Muscle of leg (tissue), 11 donors: ENCODE results near the gene KCTD2. TPM values are rescaled to one million over a fixed set of nuclear protein-coding genes. Genes with fewer than 3 reads are reported as not detected.
"Not testable (repeated sequence)": the region's sequence is repeated elsewhere in the genome, so short reads cannot be mapped to it uniquely, and the experiment has no call there.

ENCODE experiments used
- DNase-seq: peaks from one replicate; pipeline ENCODE4 v3.0.0; 2013
- H3K27ac ChIP-seq: one replicate; pipeline ENCODE4 v1.5.1; 2013; ENCODE audit warnings: mild to moderate bottlenecking, low read length, control low read depth
- H3K27me3 ChIP-seq: one replicate; pipeline ENCODE4 v1.6.1; 2013; ENCODE audit warnings: low read length; ENCODE audit not compliant: control insufficient read depth, insufficient read depth
- H3K36me3 ChIP-seq: one replicate; pipeline ENCODE4 v1.6.1; 2013; ENCODE audit warnings: low read length; ENCODE audit not compliant: control insufficient read depth, insufficient read depth
- H3K4me1 ChIP-seq: one replicate; pipeline ENCODE4 v1.6.1; 2013; ENCODE audit warnings: low read length; ENCODE audit not compliant: control insufficient read depth, insufficient read depth
- H3K4me3 ChIP-seq: one replicate; pipeline ENCODE4 v1.5.1; 2013; ENCODE audit warnings: low read length, control low read depth
- H3K9me3 ChIP-seq: replicated peaks from 2 replicates; pipeline ENCODE4 v1.6.1; 2013; ENCODE audit warnings: low read depth, low read length; ENCODE audit not compliant: control insufficient read depth
- WGBS: methylation state at CpG from one replicate; pipeline ENCODE4 v1.1.5; 2013; ENCODE audit warnings: missing lambda C conversion rate; ENCODE audit not compliant: insufficient coverage; 5-methylcytosine and 5-hydroxymethylcytosine counted together
- polyA plus RNA-seq, 8 donors: library from polyadenylated mRNA; unstranded; fragments of 120-200 nt; gene quantifications; one replicate each; pipeline versions ENCODE4 v1.2.1 to v1.2.3, GENCODE V29; 2013; ENCODE audit warnings: inconsistent platforms in 1 of 8, low replicate concordance in 1 of 8; ENCODE audit not compliant: insufficient read length in 8 of 8, insufficient read depth in 1 of 8
- total RNA-seq: library from RNA; stranded (reverse); fragments of 120-200 nt; gene quantifications from one replicate; pipeline ENCODE4 v1.2.4, GENCODE V29; 2013

The KCTD2 gene
- total and polyA plus RNA-seq, 9 donors: 16.8 to 24.7 (median 22.2) TPM

- H3K4me1 ChIP-seq, H3K9me3 ChIP-seq, H3K27me3 ChIP-seq, H3K4me3 ChIP-seq, DNase-seq, H3K27ac ChIP-seq: not testable (repeated sequence)
- 88% methylated on average over 1 of the region's 6 CpGs for WGBS
- H3K36me3 ChIP-seq: peaks cover 34% of the 10 kb centered on the region
Observed at GRCh38 chr17:75006084-75006483, 40.9 kb upstream of the KCTD2 start.

DNA sequence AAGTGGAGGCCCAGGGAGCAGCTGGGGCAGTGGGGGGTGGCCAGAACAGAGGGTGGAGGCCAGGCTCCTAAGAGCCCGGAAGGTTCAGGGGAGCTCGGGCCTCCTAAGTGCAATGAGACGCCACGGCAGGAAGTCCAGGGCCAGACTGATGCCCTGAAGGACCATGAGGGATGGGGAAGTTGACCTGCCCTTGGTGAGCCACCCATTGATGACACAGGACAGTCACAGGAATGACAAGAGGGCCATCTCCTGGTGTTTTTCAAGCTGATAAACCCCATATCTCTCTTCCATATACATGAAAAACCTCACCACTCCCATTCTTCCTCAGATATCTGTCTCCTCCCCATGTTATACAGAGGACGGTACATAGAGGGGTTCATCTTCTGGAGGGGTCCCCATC is 40.4 kb upstream of the KCTD2 start:
- Histone ChIP-seq H3K4me1 (peaks cover 13% of the 10 kb centered on the region), H3K36me3 (peaks cover 29% of the 10 kb centered on the region), H3K27ac (no peak overlapping the region), H3K27me3 (no peaks in the 10 kb centered on the region), H3K9me3 (no peaks in the 10 kb centered on the region), H3K4me3 (no peak overlapping the region)
- WGBS: 73% methylated on average over 3 of the region's 5 CpGs
- DNase-seq: no peak

GRCh38 chr17:75008373-75008772 is 38.7 kb upstream of the KCTD2 start:
- Histone ChIP-seq H3K4me3 (no peak overlapping the region), H3K27ac (no peak overlapping the region), H3K36me3 (peaks cover 12% of the 10 kb centered on the region), H3K4me1 (peaks cover 23% of the 10 kb centered on the region), H3K27me3 (no peaks in the 10 kb centered on the region), H3K9me3 (no peaks in the 10 kb centered on the region)
- DNase-seq: no peak
- 100% methylated on average over 1 of the region's 6 CpGs for WGBS

DNA sequence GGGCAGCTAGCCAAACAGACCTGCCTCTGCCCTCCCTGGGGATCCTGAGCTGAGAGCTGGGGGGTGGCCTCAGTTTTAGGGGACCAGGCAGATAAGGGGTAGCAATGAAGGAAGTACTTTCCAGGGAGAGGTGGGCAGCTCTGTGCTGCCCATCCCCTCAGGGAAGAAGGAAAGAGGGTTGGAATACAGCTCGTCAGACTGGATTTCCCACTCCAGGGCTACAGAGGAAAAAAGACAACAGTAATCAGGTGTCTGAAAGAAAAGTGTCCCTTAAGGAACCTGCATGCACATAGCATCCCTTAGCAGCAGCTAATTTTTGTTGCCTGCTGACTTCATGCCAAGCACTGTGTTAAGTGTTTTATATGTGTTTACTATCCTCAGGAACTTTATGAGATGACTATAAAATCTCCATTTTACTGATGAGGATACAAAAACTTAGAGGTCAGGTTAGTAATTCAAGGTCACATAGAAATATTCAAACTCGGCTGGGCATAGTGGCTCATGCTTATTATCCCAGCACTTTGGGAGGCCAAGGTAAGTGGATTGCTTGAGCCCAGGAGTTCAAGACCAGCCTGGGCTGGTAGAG is 37.8 kb upstream of the KCTD2 start:
- Histone ChIP-seq H3K9me3 (no peaks in the 10 kb centered on the region), H3K4me3 (no peak overlapping the region), H3K4me1 (peaks cover 28% of the 10 kb centered on the region), H3K27ac (no peak overlapping the region), H3K36me3 (peaks cover 4% of the 10 kb centered on the region), H3K27me3 (no peaks in the 10 kb centered on the region)
- no peak for DNase-seq
- WGBS: no CpG with 5 or more reads among the region's 2 CpGs

DNA sequence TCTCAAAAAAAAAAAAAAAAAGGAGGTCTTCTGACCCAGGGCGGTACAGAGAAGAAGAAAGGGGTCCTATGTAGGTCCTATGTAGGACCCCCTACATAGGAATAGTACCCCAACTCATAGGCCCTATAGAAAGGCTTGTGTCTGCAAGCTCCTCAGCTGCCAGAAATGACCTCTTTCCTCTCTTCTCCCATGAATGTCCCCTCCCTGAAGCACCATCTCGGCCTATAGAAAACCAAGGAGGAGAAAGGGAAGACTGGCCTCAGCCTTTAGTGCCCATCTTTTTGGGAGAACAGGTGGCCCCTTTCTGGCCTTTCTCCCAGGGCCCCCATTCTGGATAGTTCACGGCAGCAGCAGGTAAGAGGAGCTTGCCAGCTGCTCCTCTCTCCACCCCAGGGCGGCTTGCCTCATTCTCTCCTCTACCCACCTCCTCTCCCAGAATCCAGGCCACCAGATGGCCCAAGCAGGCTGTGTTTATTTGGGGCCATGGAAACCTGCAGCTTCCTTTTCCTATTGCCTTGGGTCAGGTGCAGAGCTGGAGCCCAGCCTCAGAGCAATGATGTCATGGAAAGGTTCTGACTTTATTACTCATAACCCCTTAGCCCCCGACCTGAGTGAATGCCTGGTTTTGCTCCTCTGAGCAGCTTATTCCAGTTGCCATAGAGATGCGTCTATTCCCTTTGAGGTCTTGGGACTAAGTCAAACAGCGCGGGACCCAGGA is 36.2 kb upstream of the KCTD2 start:
- H3K4me3 ChIP-seq: peak overlapping the region; percentile 81
- no peaks in the 10 kb centered on the region for H3K27me3 ChIP-seq
- peak; percentile 94 for DNase-seq
- no peaks in the 10 kb centered on the region for H3K36me3 ChIP-seq
- H3K4me1 ChIP-seq: peaks cover 28% of the 10 kb centered on the region
- H3K27ac ChIP-seq: peak overlapping the region; percentile 99
- no peaks in the 10 kb centered on the region for H3K9me3 ChIP-seq
- WGBS: 36% methylated on average over 4 of the region's 8 CpGs

DNA sequence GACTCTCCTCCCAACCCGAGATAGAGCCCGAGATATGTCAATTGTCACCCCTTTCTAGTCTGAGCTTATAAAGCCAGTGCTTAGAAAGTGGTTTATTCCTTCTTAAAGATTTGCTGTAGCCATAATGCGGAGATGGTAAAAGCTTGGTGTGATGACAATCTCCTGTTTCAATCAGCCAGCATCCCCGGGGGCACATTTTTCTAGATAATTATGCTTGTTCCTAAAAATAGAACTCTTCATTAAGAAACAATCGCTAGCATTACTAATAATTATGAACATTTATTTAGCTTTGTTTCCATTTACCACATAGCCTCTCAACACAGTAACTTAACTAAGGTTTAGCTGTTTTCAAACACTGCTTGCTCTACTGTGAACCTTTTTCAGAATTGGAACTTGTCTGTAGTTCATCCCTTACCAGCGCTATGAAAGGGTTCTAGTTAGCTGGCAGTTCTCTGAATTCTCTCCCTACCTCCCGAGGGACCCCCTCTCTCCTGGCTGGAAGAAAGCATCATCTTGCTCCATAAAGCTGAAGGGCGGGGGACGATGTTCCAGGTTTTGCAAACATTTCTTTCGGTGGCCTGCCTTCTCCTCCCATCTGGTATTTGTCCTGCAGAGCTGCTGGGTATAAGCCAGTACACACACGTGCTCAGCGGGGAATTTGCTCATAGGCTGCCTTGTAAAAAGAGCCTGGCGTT is 35.5 kb upstream of the KCTD2 start:
- 13% methylated on average over 6 of the region's 13 CpGs for WGBS
- no peaks in the 10 kb centered on the region for H3K27me3 ChIP-seq
- peaks cover 2% of the 10 kb centered on the region for H3K36me3 ChIP-seq
- peak overlapping the region; percentile 81 for H3K4me3 ChIP-seq
- DNase-seq: peak; percentile 94
- H3K4me1 ChIP-seq: peaks cover 28% of the 10 kb centered on the region
- peak overlapping the region; percentile 99 for H3K27ac ChIP-seq
- no peaks in the 10 kb centered on the region for H3K9me3 ChIP-seq

DNA sequence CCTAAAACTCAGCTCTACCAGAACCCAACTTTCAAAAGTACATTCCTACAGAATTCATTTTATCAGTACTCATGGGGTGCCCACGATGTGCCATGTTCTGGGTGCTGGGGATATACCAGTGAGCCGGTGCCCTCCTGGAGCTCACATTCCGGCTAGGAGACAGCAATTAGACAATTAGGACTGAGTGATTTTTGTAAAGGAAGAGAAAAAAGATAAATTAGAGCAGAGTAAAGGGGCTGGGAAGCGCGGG is 35.0 kb upstream of the KCTD2 start:
- no peaks in the 10 kb centered on the region for H3K9me3 ChIP-seq

DNA sequence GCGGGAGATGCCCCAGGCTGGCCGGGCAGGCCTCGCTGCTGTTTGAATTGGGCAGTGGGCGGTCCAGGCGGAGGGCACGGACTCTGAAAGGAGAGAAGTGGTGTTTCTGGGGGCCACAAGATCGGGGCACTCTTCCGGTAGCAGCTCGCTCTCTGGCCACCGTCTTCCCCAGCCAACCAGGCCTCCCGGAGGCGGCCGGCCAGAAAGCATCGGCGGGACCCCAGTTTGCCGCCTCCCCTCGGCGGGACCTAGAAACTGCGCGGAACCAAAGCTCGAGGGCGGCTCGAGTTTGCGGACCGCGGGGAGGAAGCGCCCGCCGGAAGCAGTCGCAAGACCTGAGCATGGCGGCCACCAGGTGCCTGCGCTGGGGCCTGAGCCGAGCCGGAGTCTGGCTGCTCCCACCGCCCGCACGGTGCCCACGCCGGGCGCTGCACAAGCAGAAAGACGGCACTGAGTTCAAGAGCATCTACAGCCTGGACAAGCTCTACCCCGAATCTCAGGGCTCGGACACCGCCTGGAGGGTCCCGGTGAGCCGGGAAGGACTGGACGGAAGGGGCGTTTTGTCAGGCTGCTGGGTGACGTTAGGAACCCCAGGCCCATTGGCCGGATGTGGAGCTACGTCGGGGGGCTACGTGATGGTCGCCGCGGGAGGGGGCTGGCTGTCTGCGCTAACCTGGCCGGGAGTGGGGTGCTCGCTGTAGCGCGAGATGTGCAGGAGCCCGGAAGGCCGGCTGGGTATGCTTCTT is 34.5 kb upstream of the KCTD2 start, which contains the start of gene MRPL58:
TSS of gene MRPL58 (plus strand) at position 325 of the 746 bp plus-strand sequence. CDS start at position 342, 17 bp downstream.
- under 1% methylated on average over 57 of the region's 63 CpGs for WGBS
- no peaks in the 10 kb centered on the region for H3K9me3 ChIP-seq
- peak within 1 kb of the TSS; percentile 99 for H3K27ac ChIP-seq
- H3K27me3 ChIP-seq: no peaks in the 10 kb centered on the region
- peak within 1 kb of the TSS; percentile 81 for H3K4me3 ChIP-seq
- H3K36me3 ChIP-seq: peaks cover 8% of the 10 kb centered on the region
- peaks cover 28% of the 10 kb centered on the region for H3K4me1 ChIP-seq
- peak; percentile 94 for DNase-seq

More for the DNA sequence above, 35.0 kb upstream of the KCTD2 start:
- H3K4me3 ChIP-seq: peak overlapping the region; percentile 81
- H3K27me3 ChIP-seq: no peaks in the 10 kb centered on the region
- H3K27ac ChIP-seq: peak overlapping the region; percentile 99
- H3K36me3 ChIP-seq: peaks cover 6% of the 10 kb centered on the region
- peaks cover 28% of the 10 kb centered on the region for H3K4me1 ChIP-seq
- 18% methylated on average over 5 of the region's 5 CpGs for WGBS
- no peak for DNase-seq

DNA sequence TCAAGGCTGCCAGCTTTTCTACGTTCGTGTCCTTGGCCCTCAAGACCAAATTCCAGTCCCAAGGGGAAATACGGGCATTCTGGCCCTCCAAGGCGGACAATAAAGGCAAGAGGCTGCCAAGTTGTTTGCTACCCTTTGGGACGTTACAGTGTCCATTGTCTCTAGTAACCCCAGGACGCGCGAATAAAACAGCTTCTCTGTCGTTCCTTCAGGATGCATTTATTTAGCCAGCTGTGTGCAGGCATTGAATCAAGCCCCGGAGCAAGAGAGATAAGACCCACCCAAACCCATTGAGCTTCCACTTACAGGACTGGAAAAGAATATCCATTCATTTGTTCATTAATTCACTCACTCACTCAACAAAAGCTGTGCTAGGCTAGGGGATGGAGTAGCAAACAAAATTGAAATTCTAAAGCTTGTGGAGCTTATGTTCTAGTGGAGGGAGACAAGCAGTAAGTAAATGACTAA is 33.9 kb upstream of the KCTD2 start:
- Histone ChIP-seq H3K27me3 (no peaks in the 10 kb centered on the region), H3K9me3 (no peaks in the 10 kb centered on the region), H3K27ac (peak overlapping the region; percentile 99), H3K4me3 (peak overlapping the region; percentile 81), H3K36me3 (peaks cover 8% of the 10 kb centered on the region), H3K4me1 (peaks cover 28% of the 10 kb centered on the region)
- WGBS: 2% methylated on average over 8 of the region's 10 CpGs
- no peak for DNase-seq

DNA sequence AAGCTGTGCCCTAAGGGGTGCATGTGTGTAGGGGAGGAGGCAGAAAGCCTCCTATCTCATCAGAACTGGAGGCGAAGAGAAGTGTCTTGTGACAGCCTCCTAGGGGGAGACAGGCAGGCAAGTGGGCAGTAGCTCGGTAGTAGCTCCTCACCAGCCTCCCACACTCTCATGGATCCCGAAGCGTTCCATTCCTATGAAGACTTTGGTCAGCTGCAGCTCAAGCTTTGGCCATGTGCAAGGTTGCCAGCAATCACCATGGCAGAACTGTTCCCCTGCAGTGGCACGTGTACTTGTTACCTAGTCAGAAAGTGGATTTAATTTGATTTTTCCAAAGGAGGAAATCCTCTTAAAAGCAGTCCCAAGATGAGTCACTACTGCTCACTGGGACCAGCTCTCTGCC is 27.9 kb upstream of the KCTD2 start:
- H3K4me3 ChIP-seq: no peak overlapping the region
- no peaks in the 10 kb centered on the region for H3K4me1 ChIP-seq
- 84% methylated on average over 2 of the region's 5 CpGs for WGBS
- no peak for DNase-seq
- no peak overlapping the region for H3K27ac ChIP-seq
- H3K36me3 ChIP-seq: peaks cover 43% of the 10 kb centered on the region
- H3K27me3 ChIP-seq: no peaks in the 10 kb centered on the region
- H3K9me3 ChIP-seq: no peaks in the 10 kb centered on the region
